CD4-positive, alpha-beta T cell (primary cell): Measurements from ENCODE around the gene DBP. TPM values are rescaled to one million over a fixed set of nuclear protein-coding genes. Genes with fewer than 3 reads are reported as not detected.

Experiments
- ATAC-seq: fragments of 200-7000 bp; cut with Tn5 transposase; one replicate; pipeline ENCODE4 v1.10.0; 2022; ENCODE audit warnings: mild to moderate bottlenecking; ENCODE audit not compliant: poor library complexity
- CTCF ChIA-PET: fragments of 350-600 bp; sonication (Branson Sonifier 250); formaldehyde crosslinking; loops from one replicate; lab custom pipeline; 2021; ENCODE audit warnings: antibody characterized with exemption, inconsistent platforms; lab: Charles Lee
- POLR2A ChIA-PET: fragments of 350-600 bp; sonication (Branson Sonifier 250); formaldehyde crosslinking; loops from one replicate; lab custom pipeline; 2021; ENCODE audit warnings: antibody characterized with exemption, inconsistent platforms; lab: Charles Lee
- DNase-seq, 14 experiments: peaks; one replicate each; pipeline ENCODE4 v3.0.0-alpha.2; 2013 to 2020; ENCODE audit warnings: mixed read lengths in 2 of 14
- H3K27ac ChIP-seq, 2 donors: one replicate each; pipeline versions ENCODE4 v1.5.1 to v1.7.0; 2013; ENCODE audit warnings: low read length in 2 of 2, low read depth in 1 of 2, mild to moderate bottlenecking in 1 of 2
- H3K27me3 ChIP-seq, 2 experiments: 1 replicate in 1 of 2; 2 replicates in 1 of 2; pipeline versions ENCODE4 v1.6.1 to v1.7.0; 2013; ENCODE audit warnings: low read length in 2 of 2, control low read depth in 1 of 2, mild to moderate bottlenecking in 1 of 2, moderate library complexity in 1 of 2; ENCODE audit not compliant: insufficient read depth in 2 of 2, control insufficient read depth in 1 of 2
- H3K36me3 ChIP-seq: one replicate; pipeline ENCODE4 v1.6.1; 2013; ENCODE audit warnings: low read length, control low read depth; ENCODE audit not compliant: insufficient read depth
- H3K4me1 ChIP-seq: one replicate; pipeline ENCODE4 v1.6.1; 2013; ENCODE audit warnings: low read length, control low read depth; ENCODE audit not compliant: insufficient read depth
- H3K4me3 ChIP-seq: one replicate; pipeline ENCODE4 v1.5.1; 2013; ENCODE audit warnings: mild to moderate bottlenecking, low read length, moderate library complexity
- H3K9me3 ChIP-seq, 2 experiments: 1 replicate in 1 of 2; 2 replicates in 1 of 2; pipeline versions ENCODE4 v1.6.1 to v1.7.0; 2013; ENCODE audit warnings: low read length in 2 of 2, mild to moderate bottlenecking in 2 of 2, control low read depth in 1 of 2, moderate library complexity in 1 of 2; ENCODE audit not compliant: control insufficient read depth in 1 of 2, insufficient read depth in 1 of 2
- H3K27ac Mint-ChIP-seq: one replicate; pipeline ENCODE4 v1.8.0; 2020; ENCODE audit warnings: mixed read lengths
- H3K27me3 Mint-ChIP-seq: one replicate; pipeline ENCODE4 v1.8.0; 2021; ENCODE audit warnings: mixed read lengths
- H3K36me3 Mint-ChIP-seq: one replicate; pipeline ENCODE4 v1.8.0; 2021; ENCODE audit warnings: low read depth, mixed read lengths
- H3K4me1 Mint-ChIP-seq: one replicate; pipeline ENCODE4 v1.8.0; 2021; ENCODE audit warnings: low read depth, mixed read lengths
- H3K4me3 Mint-ChIP-seq: one replicate; pipeline ENCODE4 v1.8.0; 2020; ENCODE audit warnings: mild to moderate bottlenecking, mixed read lengths
- H3K9me3 Mint-ChIP-seq: one replicate; pipeline ENCODE4 v1.8.0; 2020; ENCODE audit warnings: mixed read lengths
- CTCF ChIP-seq: fragments of 200-600 bp; IDR thresholded peaks from one replicate; pipeline ENCODE4 v1.8.0; 2022; ENCODE audit warnings: antibody characterized with exemption, mild to moderate bottlenecking
- intact Hi-C, 2 experiments: fragments of 100-400 bp; cut with DNase I in 1 of 2; cut with micrococcal nuclease in 1 of 2; formaldehyde crosslinking; loops; one replicate each; pipeline versions ENCODE4 v1.15.1 to v1.9.0; 2023 to 2025; cut with DNase I, micrococcal nuclease
- total RNA-seq, 174 experiments: library from RNA in 2 of 174; stranded (reverse) in 2 of 174; gene quantifications; one replicate each; pipeline ENCODE4 v1.2.3 and lab custom pipeline; 2021 to 2026

DBP gene
- total RNA-seq, 2 experiments from 2014 or later: 48.3 to 55.6 TPM

- peak overlapping the region; percentile 85 for H3K4me3 Mint-ChIP-seq
- peaks cover 51% of the 10 kb centered on the region for H3K4me1 ChIP-seq
- no peak overlapping the region for H3K4me3 ChIP-seq
- H3K4me1 Mint-ChIP-seq: peaks cover 50% of the 10 kb centered on the region
- no peak for ATAC-seq
- DNase-seq: peak in 1 of 14 experiments; percentile 15
- intact Hi-C loops: no loop called here
- no peak overlapping the region for H3K27ac ChIP-seq
- TF ChIP-seq CTCF: no peak
- no peaks in the 10 kb centered on the region for H3K9me3 ChIP-seq
- H3K36me3 ChIP-seq: no peaks in the 10 kb centered on the region
- no peaks in the 10 kb centered on the region for H3K27me3 Mint-ChIP-seq
- H3K27ac Mint-ChIP-seq: peak overlapping the region; percentile 91
- no peaks in the 10 kb centered on the region for H3K36me3 Mint-ChIP-seq
- ChIA-PET CTCF (interaction anchor here (0.6 to 2.4 kb wide), 4 partner anchors 31 to 212 kb away, joined by 4 to 16 read pairs (median 6); no protein-coding TSS in a partner anchor), POLR2A (interaction anchor here (1.2 to 2.4 kb wide), 11 partner anchors 11 to 349 kb away, joined by 3 to 43 read pairs (median 11); partner anchors contain the start of genes GYS1, RPL18, RUVBL2 and SPHK2)
- no peaks in the 10 kb centered on the region for H3K27me3 ChIP-seq
- no peaks in the 10 kb centered on the region for H3K9me3 Mint-ChIP-seq
Observed at GRCh38 chr19:48644355-48644754, 7.2 kb upstream of the DBP start.

GRCh38 chr19:48642862-48643261, 5.7 kb upstream of the DBP start:
- intact Hi-C loops: no loop called here
- peak overlapping the region; percentile 1 for H3K27ac Mint-ChIP-seq
- DNase-seq (no peak), ATAC-seq (no peak)
- peak overlapping the region; percentile 5 for H3K4me3 Mint-ChIP-seq
- H3K4me1 Mint-ChIP-seq: peaks cover 53% of the 10 kb centered on the region
- Histone ChIP-seq H3K27me3 (no peaks in the 10 kb centered on the region), H3K36me3 (no peaks in the 10 kb centered on the region), H3K4me3 (no peak overlapping the region), H3K4me1 (peaks cover 61% of the 10 kb centered on the region), H3K9me3 (no peaks in the 10 kb centered on the region), H3K27ac (no peak overlapping the region)
- H3K36me3 Mint-ChIP-seq: no peaks in the 10 kb centered on the region
- no peak for TF ChIP-seq CTCF
- POLR2A ChIA-PET: interaction anchor here (0.9 to 1.2 kb wide), 2 partner anchors 9 to 24 kb away, joined by 3 read pairs; partner anchors contain the start of genes RPL18 and SPHK2
- H3K9me3 Mint-ChIP-seq: no peaks in the 10 kb centered on the region
- CTCF ChIA-PET: no interaction called here
- no peaks in the 10 kb centered on the region for H3K27me3 Mint-ChIP-seq

- Histone ChIP-seq H3K27ac (no peak overlapping the region), H3K4me1 (peaks cover 54% of the 10 kb centered on the region), H3K27me3 (no peaks in the 10 kb centered on the region), H3K9me3 (no peaks in the 10 kb centered on the region), H3K36me3 (no peaks in the 10 kb centered on the region), H3K4me3 (no peak overlapping the region)
- intact Hi-C loops: no loop called here
- no peaks in the 10 kb centered on the region for H3K36me3 Mint-ChIP-seq
- DNase-seq (no peak), ATAC-seq (no peak)
- H3K4me1 Mint-ChIP-seq: peaks cover 48% of the 10 kb centered on the region
- no peak overlapping the region for H3K27ac Mint-ChIP-seq
- CTCF ChIA-PET: interaction anchor here (0.9 kb wide), 1 partner anchor 154 kb away, joined by 4 read pairs; no protein-coding TSS in a partner anchor
- no peak overlapping the region for H3K4me3 Mint-ChIP-seq
- POLR2A ChIA-PET: interaction anchor here (0.6 kb wide), 1 partner anchor 24 kb away, joined by 4 read pairs; no protein-coding TSS in a partner anchor
- no peaks in the 10 kb centered on the region for H3K27me3 Mint-ChIP-seq
- no peaks in the 10 kb centered on the region for H3K9me3 Mint-ChIP-seq
- no peak for TF ChIP-seq CTCF
Observed at GRCh38 chr19:48641850-48642249, 4.7 kb upstream of the DBP start.
